ENCODE data around the gene ITGA4. TPM values are rescaled to one million over a fixed set of nuclear protein-coding genes. Genes with fewer than 3 reads are reported as not detected.

The ITGA4 gene
- total RNA-seq, 1 experiment from 2014 or later = 2.7 TPM

DNA sequence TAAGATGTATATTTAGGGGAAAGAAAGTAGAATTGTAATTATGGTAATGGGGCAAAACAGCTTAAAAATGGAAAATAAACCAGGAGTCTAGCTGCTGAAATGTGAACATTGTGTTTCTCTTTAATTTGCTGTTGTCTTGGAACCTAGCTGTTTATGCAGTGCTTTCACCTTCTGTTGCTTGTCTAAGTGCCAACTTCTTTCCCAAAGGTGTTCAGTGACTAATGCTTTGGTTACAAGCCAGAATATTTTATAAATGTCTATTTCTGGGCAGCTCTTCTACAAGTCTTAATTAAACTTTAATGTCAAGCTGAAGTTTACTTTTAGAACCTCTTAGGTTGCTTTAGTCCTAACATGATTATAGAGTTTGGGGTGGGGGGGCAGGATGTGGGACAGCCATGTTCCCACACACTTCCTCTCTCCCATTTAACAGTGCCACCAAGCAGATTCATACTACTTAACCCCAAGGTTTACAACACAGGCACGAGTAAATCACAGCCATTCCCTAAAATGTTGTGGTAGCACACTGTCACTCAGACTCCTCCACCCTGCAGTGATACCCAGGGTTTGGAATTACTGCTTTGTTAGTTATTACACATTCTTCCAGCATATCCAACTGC is 60.6 kb downstream of the ITGA4 start (continued):
- TF ChIP-seq IRF1 (CRISPR knock-in tag; IDR thresholded peaks at IDR 0.05) (no peak), JAZF1 (CRISPR knock-in tag; IDR thresholded peaks at IDR 0.05) (no peak), MYBL2 (CRISPR knock-in tag; IDR thresholded peaks at IDR 0.05) (no peak), NR3C1 (CRISPR knock-in tag; conservative IDR thresholded peaks at IDR 0.05; ENCODE audit: low read depth) (no peak)
- TF ChIP-seq, protein P1, sequence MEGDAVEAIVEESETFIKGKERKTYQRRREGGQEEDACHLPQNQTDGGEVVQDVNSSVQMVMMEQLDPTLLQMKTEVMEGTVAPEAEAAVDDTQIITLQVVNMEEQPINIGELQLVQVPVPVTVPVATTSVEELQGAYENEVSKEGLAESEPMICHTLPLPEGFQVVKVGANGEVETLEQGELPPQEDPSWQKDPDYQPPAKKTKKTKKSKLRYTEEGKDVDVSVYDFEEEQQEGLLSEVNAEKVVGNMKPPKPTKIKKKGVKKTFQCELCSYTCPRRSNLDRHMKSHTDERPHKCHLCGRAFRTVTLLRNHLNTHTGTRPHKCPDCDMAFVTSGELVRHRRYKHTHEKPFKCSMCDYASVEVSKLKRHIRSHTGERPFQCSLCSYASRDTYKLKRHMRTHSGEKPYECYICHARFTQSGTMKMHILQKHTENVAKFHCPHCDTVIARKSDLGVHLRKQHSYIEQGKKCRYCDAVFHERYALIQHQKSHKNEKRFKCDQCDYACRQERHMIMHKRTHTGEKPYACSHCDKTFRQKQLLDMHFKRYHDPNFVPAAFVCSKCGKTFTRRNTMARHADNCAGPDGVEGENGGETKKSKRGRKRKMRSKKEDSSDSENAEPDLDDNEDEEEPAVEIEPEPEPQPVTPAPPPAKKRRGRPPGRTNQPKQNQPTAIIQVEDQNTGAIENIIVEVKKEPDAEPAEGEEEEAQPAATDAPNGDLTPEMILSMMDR (IDR thresholded peaks at IDR 0.05) = no peak

DNA sequence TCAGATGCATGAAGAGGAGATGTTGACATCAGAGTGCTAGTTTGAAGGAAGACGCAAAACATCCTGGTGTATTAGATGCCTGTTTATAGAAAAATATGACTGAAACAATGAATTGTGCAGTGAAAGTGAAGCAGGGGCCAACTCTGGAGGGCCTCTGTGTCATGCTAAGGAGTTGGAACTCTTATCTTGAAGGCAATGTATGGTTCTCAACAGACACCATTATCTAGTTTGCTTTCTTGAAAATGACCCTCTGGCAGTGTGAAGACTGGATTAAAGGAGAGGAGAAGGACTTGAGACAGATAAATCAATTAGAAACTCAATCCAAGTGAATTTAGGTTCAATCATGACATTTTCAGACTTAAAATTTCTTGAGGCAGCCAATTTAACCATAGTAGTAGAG is 63.1 kb downstream of the ITGA4 start:
- no peaks in the 10 kb centered on the region for H3K27me3 Mint-ChIP-seq (ENCODE audit: low read depth)
- ATAC-seq = no peak
- CTCF ChIA-PET = no interaction called here
- H3K27ac Mint-ChIP-seq = no peak overlapping the region
- no peaks in the 10 kb centered on the region for H3K4me1 Mint-ChIP-seq
- no peaks in the 10 kb centered on the region for H3K9me3 Mint-ChIP-seq
- no peaks in the 10 kb centered on the region for H3K36me3 Mint-ChIP-seq
- POLR2A ChIA-PET = no interaction called here
- H3K4me3 Mint-ChIP-seq = no peak overlapping the region
- no peak for TF ChIP-seq STAT6 (CRISPR knock-in tag; conservative IDR thresholded peaks at IDR 0.05; ENCODE audit: low read depth)
- TF ChIP-seq ZBTB43 (CRISPR knock-in tag; IDR thresholded peaks at IDR 0.05) = no peak
- DNase-seq (ENCODE audit: low spot score) = no peak

DNA sequence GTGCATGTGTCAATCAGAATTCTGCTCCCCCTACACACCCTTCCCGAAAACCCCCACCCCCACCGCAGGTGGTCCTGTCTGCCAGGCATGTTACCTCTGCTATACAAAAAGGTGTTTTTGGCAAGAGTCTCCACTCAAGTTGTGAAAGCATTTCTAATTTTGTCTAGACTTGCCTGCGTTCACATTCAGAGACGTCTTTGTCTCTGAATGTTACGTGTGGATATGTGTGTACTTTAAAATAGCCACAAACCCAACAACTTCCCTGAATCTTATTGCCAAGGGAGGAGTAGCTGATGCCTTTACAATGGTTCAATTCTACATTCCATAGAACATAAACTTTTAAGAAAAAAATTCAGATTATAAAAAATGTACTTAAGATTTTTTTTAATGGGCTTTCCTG is 66.6 kb downstream of the ITGA4 start:
- Mint-ChIP-seq H3K4me1 (no peaks in the 10 kb centered on the region), H3K27me3 (ENCODE audit: low read depth) (no peaks in the 10 kb centered on the region), H3K9me3 (no peaks in the 10 kb centered on the region), H3K36me3 (no peaks in the 10 kb centered on the region), H3K27ac (no peak overlapping the region), H3K4me3 (no peak overlapping the region)
- ChIA-PET CTCF (no interaction called here), POLR2A (no interaction called here)
- TF ChIP-seq ELF4 (CRISPR knock-in tag; IDR thresholded peaks at IDR 0.05; ENCODE audit: low read depth) (no peak), NR2C2 (CRISPR knock-in tag; IDR thresholded peaks at IDR 0.05) (no peak), FOXJ3 (CRISPR knock-in tag; IDR thresholded peaks at IDR 0.05; ENCODE audit: borderline replicate concordance) (no peak), NFATC4 (CRISPR knock-in tag; IDR thresholded peaks at IDR 0.05) (no peak), RORB (CRISPR knock-in tag; IDR thresholded peaks at IDR 0.05) (no peak)
- TF ChIP-seq, protein P2, sequence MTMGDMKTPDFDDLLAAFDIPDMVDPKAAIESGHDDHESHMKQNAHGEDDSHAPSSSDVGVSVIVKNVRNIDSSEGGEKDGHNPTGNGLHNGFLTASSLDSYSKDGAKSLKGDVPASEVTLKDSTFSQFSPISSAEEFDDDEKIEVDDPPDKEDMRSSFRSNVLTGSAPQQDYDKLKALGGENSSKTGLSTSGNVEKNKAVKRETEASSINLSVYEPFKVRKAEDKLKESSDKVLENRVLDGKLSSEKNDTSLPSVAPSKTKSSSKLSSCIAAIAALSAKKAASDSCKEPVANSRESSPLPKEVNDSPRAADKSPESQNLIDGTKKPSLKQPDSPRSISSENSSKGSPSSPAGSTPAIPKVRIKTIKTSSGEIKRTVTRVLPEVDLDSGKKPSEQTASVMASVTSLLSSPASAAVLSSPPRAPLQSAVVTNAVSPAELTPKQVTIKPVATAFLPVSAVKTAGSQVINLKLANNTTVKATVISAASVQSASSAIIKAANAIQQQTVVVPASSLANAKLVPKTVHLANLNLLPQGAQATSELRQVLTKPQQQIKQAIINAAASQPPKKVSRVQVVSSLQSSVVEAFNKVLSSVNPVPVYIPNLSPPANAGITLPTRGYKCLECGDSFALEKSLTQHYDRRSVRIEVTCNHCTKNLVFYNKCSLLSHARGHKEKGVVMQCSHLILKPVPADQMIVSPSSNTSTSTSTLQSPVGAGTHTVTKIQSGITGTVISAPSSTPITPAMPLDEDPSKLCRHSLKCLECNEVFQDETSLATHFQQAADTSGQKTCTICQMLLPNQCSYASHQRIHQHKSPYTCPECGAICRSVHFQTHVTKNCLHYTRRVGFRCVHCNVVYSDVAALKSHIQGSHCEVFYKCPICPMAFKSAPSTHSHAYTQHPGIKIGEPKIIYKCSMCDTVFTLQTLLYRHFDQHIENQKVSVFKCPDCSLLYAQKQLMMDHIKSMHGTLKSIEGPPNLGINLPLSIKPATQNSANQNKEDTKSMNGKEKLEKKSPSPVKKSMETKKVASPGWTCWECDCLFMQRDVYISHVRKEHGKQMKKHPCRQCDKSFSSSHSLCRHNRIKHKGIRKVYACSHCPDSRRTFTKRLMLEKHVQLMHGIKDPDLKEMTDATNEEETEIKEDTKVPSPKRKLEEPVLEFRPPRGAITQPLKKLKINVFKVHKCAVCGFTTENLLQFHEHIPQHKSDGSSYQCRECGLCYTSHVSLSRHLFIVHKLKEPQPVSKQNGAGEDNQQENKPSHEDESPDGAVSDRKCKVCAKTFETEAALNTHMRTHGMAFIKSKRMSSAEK (CRISPR knock-in tag; IDR thresholded peaks at IDR 0.05; ENCODE audit: borderline replicate concordance) = no peak
- TF ChIP-seq, protein P3, sequence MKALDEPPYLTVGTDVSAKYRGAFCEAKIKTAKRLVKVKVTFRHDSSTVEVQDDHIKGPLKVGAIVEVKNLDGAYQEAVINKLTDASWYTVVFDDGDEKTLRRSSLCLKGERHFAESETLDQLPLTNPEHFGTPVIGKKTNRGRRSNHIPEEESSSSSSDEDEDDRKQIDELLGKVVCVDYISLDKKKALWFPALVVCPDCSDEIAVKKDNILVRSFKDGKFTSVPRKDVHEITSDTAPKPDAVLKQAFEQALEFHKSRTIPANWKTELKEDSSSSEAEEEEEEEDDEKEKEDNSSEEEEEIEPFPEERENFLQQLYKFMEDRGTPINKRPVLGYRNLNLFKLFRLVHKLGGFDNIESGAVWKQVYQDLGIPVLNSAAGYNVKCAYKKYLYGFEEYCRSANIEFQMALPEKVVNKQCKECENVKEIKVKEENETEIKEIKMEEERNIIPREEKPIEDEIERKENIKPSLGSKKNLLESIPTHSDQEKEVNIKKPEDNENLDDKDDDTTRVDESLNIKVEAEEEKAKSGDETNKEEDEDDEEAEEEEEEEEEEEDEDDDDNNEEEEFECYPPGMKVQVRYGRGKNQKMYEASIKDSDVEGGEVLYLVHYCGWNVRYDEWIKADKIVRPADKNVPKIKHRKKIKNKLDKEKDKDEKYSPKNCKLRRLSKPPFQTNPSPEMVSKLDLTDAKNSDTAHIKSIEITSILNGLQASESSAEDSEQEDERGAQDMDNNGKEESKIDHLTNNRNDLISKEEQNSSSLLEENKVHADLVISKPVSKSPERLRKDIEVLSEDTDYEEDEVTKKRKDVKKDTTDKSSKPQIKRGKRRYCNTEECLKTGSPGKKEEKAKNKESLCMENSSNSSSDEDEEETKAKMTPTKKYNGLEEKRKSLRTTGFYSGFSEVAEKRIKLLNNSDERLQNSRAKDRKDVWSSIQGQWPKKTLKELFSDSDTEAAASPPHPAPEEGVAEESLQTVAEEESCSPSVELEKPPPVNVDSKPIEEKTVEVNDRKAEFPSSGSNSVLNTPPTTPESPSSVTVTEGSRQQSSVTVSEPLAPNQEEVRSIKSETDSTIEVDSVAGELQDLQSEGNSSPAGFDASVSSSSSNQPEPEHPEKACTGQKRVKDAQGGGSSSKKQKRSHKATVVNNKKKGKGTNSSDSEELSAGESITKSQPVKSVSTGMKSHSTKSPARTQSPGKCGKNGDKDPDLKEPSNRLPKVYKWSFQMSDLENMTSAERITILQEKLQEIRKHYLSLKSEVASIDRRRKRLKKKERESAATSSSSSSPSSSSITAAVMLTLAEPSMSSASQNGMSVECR (CRISPR knock-in tag; IDR thresholded peaks at IDR 0.05; ENCODE audit: borderline replicate concordance) = no peak
- DNase-seq (ENCODE audit: low spot score) (no peak), ATAC-seq (no peak)
